ENCODE data around the gene CLCN3.
"Not testable (repeated sequence)": the region's sequence is repeated elsewhere in the genome, so short reads cannot be mapped to it uniquely, and the experiment has no call there.

Gene CLCN3

GRCh38 chr4:169730564-169730963, 110.2 kb downstream of the CLCN3 start:
- DNase-seq (ENCODE audit: insufficient read length, low spot score) (no peak), FAIRE-seq (no peak)
- no peak for TF ChIP-seq CTCF (IDR thresholded peaks at IDR 0.05; ENCODE audit: insufficient read depth, missing control alignments)

GRCh38 chr4:169738604-169739003, 118.2 kb downstream of the CLCN3 start:
- FAIRE-seq; DNase-seq (ENCODE audit: insufficient read length, low spot score): not testable (repeated sequence)

- FAIRE-seq: peak; percentile 21
These were observed 121.2 kb downstream of the CLCN3 start for GRCh38 chr4:169741569-169741968.

GRCh38 chr4:169744601-169745000, 124.2 kb downstream of the CLCN3 start:
- FAIRE-seq: no peak
- no peak for DNase-seq (ENCODE audit: insufficient read length, low spot score)

More at GRCh38 chr4:169741569-169741968, 121.2 kb downstream of the CLCN3 start:
- DNase-seq (ENCODE audit: insufficient read length, low spot score): no peak
- TF ChIP-seq CTCF (IDR thresholded peaks at IDR 0.05; ENCODE audit: insufficient read depth, missing control alignments): no peak

GRCh38 chr4:169745291-169745690, 124.9 kb downstream of the CLCN3 start:
- DNase-seq (ENCODE audit: insufficient read length, low spot score) (no peak), FAIRE-seq (peak; percentile 55)
- no peak for TF ChIP-seq CTCF (IDR thresholded peaks at IDR 0.05; ENCODE audit: insufficient read depth, missing control alignments)

More at GRCh38 chr4:169744601-169745000, 124.2 kb downstream of the CLCN3 start:
- no peak for TF ChIP-seq CTCF (IDR thresholded peaks at IDR 0.05; ENCODE audit: insufficient read depth, missing control alignments)

GRCh38 chr4:169756971-169757574, 136.7 kb downstream of the CLCN3 start:
- FAIRE-seq: no peak
- no peak for TF ChIP-seq CTCF (IDR thresholded peaks at IDR 0.05; ENCODE audit: insufficient read depth, missing control alignments)
- no peak for DNase-seq (ENCODE audit: insufficient read length, low spot score)

- peak; percentile 51 for DNase-seq (ENCODE audit: insufficient read length, low spot score)
- no peak for FAIRE-seq
- no peak for TF ChIP-seq CTCF (IDR thresholded peaks at IDR 0.05; ENCODE audit: insufficient read depth, missing control alignments)
These were observed 137.3 kb downstream of the CLCN3 start, which contains the start of gene HPF1 for GRCh38 chr4:169757575-169758184. TSS of gene HPF1 (minus strand) at chr4:169757944. CDS start at chr4:169757877, 67 bp downstream.
